ENCODE measurements around the gene MYO1E.

DNA sequence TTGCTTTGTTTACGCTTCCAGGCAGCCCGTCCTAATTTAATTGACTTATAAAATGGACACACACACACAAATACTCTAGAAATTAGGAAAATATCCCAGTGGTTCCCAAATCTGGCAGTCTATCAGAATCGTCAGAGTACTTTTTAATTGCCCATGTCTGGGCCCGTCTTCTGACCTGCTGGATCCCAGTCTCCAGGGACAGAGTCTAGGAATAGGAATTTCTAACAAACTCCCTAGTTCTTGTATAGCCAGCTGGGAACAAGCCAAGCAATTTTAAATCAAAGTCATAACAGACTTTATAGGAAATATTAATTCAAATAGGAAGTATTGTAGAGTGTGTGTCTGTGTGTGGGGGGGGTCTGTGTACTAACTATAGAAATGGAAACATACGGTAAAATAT is 132.6 kb downstream of the MYO1E start:
- TF ChIP-seq, protein P1, sequence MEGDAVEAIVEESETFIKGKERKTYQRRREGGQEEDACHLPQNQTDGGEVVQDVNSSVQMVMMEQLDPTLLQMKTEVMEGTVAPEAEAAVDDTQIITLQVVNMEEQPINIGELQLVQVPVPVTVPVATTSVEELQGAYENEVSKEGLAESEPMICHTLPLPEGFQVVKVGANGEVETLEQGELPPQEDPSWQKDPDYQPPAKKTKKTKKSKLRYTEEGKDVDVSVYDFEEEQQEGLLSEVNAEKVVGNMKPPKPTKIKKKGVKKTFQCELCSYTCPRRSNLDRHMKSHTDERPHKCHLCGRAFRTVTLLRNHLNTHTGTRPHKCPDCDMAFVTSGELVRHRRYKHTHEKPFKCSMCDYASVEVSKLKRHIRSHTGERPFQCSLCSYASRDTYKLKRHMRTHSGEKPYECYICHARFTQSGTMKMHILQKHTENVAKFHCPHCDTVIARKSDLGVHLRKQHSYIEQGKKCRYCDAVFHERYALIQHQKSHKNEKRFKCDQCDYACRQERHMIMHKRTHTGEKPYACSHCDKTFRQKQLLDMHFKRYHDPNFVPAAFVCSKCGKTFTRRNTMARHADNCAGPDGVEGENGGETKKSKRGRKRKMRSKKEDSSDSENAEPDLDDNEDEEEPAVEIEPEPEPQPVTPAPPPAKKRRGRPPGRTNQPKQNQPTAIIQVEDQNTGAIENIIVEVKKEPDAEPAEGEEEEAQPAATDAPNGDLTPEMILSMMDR (IDR thresholded peaks at IDR 0.05): no peak
- TF ChIP-seq EP300 (IDR thresholded peaks at IDR 0.05) (no peak), POLR2AphosphoS5 (IDR thresholded peaks at IDR 0.05) (no peak), POLR2A (IDR thresholded peaks at IDR 0.05) (no peak)

All from sigmoid colon (tissue), 4 donors.